Naive thymus-derived CD8-positive, alpha-beta T cell (primary cell): ENCODE measurements around the gene BAIAP2L2. TPM values are rescaled to one million over a fixed set of nuclear protein-coding genes. Genes with fewer than 3 reads are reported as not detected.
A peak's percentile ranks its signal among the peaks of the same experiment; 100 is the strongest.

Source experiments
- ATAC-seq, 2 donors: fragments of 150-1000 bp; cut with Tn5 transposase in 1 of 2; sonication (Bioruptor Pico), chemical (Tn5 transposase) in 1 of 2; 1 replicate in 1 of 2; 2 replicates in 1 of 2; pipeline ENCODE4 v1.10.0; 2021; ENCODE audit warnings: mild to moderate bottlenecking in 2 of 2, moderate library complexity in 2 of 2
- POLR2A ChIA-PET: fragments of 350-600 bp; sonication (Branson Sonifier 250); formaldehyde crosslinking; loops from one replicate; lab custom pipeline; 2021; ENCODE audit warnings: antibody characterized with exemption; lab: Charles Lee
- DNase-seq, 10 donors: peaks; one replicate each; pipeline versions ENCODE4 v3.0.0 to v3.0.0-alpha.2; 2020 to 2022
- H3K27ac Mint-ChIP-seq, 10 donors: one replicate each; pipeline ENCODE4 v1.8.0; 2020 to 2022; ENCODE audit warnings: mild to moderate bottlenecking in 10 of 10, mixed read lengths in 10 of 10, moderate library complexity in 4 of 10, inconsistent platforms in 1 of 10
- H3K27me3 Mint-ChIP-seq, 5 donors: one replicate each; pipeline ENCODE4 v1.8.0; 2021 to 2022; ENCODE audit warnings: mixed read lengths in 5 of 5
- H3K36me3 Mint-ChIP-seq, 3 donors: one replicate each; pipeline ENCODE4 v1.8.0; 2020 to 2022; ENCODE audit warnings: mixed read lengths in 3 of 3, mild to moderate bottlenecking in 2 of 3, inconsistent platforms in 1 of 3
- H3K4me1 Mint-ChIP-seq, 4 donors: one replicate each; pipeline ENCODE4 v1.8.0; 2021 to 2022; ENCODE audit warnings: mixed read lengths in 4 of 4
- H3K4me3 Mint-ChIP-seq, 10 donors: one replicate each; pipeline ENCODE4 v1.8.0; 2020 to 2022; ENCODE audit warnings: mild to moderate bottlenecking in 10 of 10, mixed read lengths in 10 of 10, moderate library complexity in 6 of 10, inconsistent platforms in 1 of 10
- H3K9me3 Mint-ChIP-seq, 9 donors: one replicate each; pipeline ENCODE4 v1.8.0; 2020 to 2022; ENCODE audit warnings: mixed read lengths in 9 of 9, mild to moderate bottlenecking in 3 of 9, inconsistent platforms in 1 of 9, moderate library complexity in 1 of 9
- polyA plus RNA-seq, 3 donors: library from polyadenylated mRNA; unstranded; fragments of 300-500 nt; fragmentation: Illumina TruSeq; gene quantifications; one replicate each; pipeline ENCODE4 v1.2.3, GENCODE V29; 2021
- total RNA-seq, 8 experiments: library from RNA in 2 of 8; stranded (reverse) in 2 of 8; gene quantifications; one replicate each; pipeline ENCODE4 v1.2.3 and lab custom pipeline; 2021 to 2026

Gene BAIAP2L2
- total and polyA plus RNA-seq, 5 experiments from 2014 or later: 2.2 to 2.7 TPM; not detected in 3

GRCh38 chr22:38111925-38112355 is 1.5 kb upstream of the BAIAP2L2 start:
- POLR2A ChIA-PET: no interaction called here
- Mint-ChIP-seq H3K27me3 (no peaks in the 10 kb centered on the region), H3K4me3 (no peak overlapping the region), H3K4me1 (peaks cover 0 to 11% (median 7%) of the 10 kb centered on the region in 4 donors), H3K36me3 (peaks cover 0 to 7% (median 5%) of the 10 kb centered on the region in 3 donors), H3K9me3 (no peaks in the 10 kb centered on the region), H3K27ac (no peak overlapping the region)
- ATAC-seq (no peak), DNase-seq (no peak)

DNA sequence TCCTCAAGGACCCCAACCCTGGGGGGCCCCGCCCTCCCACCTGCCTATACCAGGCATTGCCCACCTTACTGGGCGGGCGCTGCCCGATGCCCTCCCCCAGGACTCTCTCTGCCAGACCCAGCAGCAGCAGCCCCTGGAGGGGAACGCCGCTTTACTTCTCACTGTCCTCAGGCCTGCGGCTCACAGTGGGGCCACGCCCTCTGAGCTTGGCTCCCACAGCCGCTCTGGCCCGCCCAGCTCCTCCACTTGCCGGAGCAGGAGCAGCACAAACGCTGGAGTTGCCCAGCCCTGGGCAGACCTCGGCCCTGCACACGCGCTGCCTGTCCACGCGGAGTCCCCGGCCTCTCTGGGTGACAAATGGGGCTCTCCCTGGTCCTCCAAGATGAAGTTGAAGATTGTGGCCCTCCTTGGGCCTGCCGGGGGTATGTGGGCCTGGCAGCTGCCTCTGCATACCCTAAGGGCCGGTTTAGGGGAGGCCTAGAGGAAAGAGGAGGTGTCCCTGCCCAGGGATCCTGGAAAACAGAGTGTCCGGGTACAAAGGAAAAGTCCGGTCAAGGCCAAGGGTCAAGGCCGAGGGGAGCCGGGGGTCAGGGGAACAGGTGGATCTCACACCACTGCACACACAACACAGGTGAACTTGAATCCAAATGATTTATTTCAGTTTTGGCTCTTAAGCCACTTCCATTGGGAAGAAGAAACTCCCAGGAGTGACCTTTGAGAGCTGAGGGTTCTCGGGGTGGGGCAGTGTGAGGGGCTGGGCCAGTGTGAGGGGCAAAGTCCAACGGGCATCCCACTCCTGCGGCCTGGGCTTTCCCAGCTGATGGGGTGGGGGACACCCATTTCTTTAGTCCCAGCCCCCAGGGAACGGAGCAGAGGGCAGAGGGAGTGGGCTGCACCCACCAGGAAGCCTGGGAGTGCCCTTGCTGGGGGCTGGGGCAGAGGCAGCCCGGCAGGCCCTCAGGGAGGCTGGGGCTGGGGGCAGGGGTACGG is 674 bp upstream of the BAIAP2L2 start:
- H3K36me3 Mint-ChIP-seq: peaks cover 0 to 7% (median 5%) of the 10 kb centered on the region in 3 donors
- POLR2A ChIA-PET: no interaction called here
- H3K9me3 Mint-ChIP-seq: no peaks in the 10 kb centered on the region
- H3K4me1 Mint-ChIP-seq: peaks cover 0 to 11% (median 7%) of the 10 kb centered on the region in 4 donors
- no peak for ATAC-seq
- no peak for DNase-seq
- H3K27ac Mint-ChIP-seq: peak overlapping the region in 1 of 10 donors; percentile 44
- H3K27me3 Mint-ChIP-seq: no peaks in the 10 kb centered on the region
- no peak overlapping the region for H3K4me3 Mint-ChIP-seq

DNA sequence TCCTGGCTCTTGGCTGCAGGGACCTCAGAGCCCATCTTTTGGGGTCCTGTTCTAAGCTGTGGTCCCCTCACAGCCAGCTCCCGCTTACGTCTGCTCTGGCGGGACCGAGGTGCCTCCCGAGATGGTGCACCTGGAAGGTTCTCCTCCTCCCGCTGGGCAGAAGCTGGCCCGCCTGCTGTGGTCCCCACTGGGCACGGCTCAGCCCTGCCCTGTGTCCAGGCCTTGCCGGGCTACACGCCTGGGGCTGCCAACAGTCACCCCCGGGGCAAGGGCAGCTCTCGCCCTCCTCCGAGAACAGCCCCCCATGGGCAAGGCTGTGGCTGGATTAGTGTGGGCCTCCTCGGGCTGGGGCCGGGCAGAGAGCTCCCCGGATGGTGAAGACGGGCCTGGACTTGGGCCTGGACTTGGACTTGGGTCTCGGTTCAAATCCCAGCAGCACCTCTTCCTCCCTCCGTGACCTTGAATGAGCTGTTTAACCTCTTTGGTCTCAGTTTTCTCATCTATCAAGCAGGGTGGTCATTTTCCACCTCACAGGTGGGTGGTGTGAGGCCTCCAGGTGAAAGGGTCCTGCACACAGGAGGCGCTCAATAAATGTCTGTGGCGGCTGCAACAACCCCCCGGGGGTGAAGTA is 998 bp downstream of the BAIAP2L2 start:
- POLR2A ChIA-PET: no interaction called here
- H3K9me3 Mint-ChIP-seq: no peaks in the 10 kb centered on the region
- peak overlapping the region in 2 of 10 donors; percentile 63 to 65 for H3K4me3 Mint-ChIP-seq
- ATAC-seq: peak; percentile 30 to 33
- H3K4me1 Mint-ChIP-seq: peaks cover 5 to 14% (median 8%) of the 10 kb centered on the region in 4 donors
- peaks cover 0 to 7% (median 2%) of the 10 kb centered on the region in 3 donors for H3K36me3 Mint-ChIP-seq
- H3K27me3 Mint-ChIP-seq: no peaks in the 10 kb centered on the region
- peak in 2 of 10 donors; percentile 7 to 21 for DNase-seq
- H3K27ac Mint-ChIP-seq: peak overlapping the region in 5 of 10 donors; percentile 53 to 95 (median 84)

DNA sequence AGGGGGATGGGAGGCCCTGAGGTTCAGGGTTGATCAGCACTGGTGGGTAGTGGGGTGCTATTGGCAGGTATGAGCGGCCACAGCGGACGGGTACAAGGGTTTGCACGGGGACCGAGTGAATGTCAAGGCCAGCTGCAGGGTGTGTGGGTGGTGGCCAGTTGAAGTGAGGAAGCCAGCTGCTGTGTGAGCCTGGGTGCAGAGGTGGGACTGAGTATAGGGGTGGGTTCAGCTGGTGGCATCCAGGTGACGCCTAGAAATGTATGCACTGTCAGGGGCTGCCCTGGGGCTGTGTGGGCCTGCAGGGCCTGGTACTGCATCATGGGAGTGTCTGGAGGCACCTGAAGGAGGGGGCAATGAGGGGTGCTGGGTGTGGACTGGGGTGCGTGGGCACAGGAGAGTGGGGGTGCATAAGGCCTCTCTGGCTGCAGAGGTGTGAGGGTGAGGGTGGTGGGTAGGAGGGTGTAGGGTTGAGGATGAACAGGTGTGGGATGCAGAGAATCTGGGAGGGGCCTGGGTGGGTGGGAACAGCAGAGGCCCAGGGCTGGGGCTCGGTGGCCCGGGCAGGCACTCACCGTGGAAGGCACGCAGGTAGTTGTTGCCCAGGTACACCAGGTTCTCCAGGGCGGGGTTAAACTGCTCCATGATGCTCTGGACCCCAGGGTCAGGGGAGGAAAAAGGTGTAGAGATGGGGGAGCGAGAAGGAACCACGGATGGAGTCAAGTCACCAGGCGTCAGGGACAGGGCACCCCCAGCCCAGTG is 1.7 kb downstream of the BAIAP2L2 start:
- ATAC-seq (peak in 1 of 2 donors; percentile 22), DNase-seq (no peak)
- Mint-ChIP-seq H3K4me3 (peak overlapping the region in 2 of 10 donors; percentile 50 to 67), H3K9me3 (no peaks in the 10 kb centered on the region), H3K36me3 (peaks cover 0 to 8% (median 2%) of the 10 kb centered on the region in 3 donors), H3K27me3 (no peaks in the 10 kb centered on the region), H3K4me1 (peaks cover 4 to 17% (median 10%) of the 10 kb centered on the region in 4 donors), H3K27ac (peak overlapping the region in 3 of 10 donors; percentile 36 to 89 (median 57))
- POLR2A ChIA-PET: interaction anchor here (0.5 kb wide), 1 partner anchor 101 kb away, joined by 4 read pairs; no protein-coding TSS in a partner anchor

- peaks cover 4 to 17% (median 10%) of the 10 kb centered on the region in 4 donors for H3K4me1 Mint-ChIP-seq
- peak overlapping the region in 2 of 10 donors; percentile 41 to 50 for H3K4me3 Mint-ChIP-seq
- POLR2A ChIA-PET: interaction anchor here (0.5 kb wide), 1 partner anchor 102 kb away, joined by 4 read pairs; no protein-coding TSS in a partner anchor
- peaks cover 0 to 7% (median 2%) of the 10 kb centered on the region in 3 donors for H3K36me3 Mint-ChIP-seq
- H3K27ac Mint-ChIP-seq: peak overlapping the region in 3 of 10 donors; percentile 13 to 73 (median 57)
- H3K27me3 Mint-ChIP-seq: no peaks in the 10 kb centered on the region
- H3K9me3 Mint-ChIP-seq: no peaks in the 10 kb centered on the region
- ATAC-seq: no peak
- no peak for DNase-seq
Observed at GRCh38 chr22:38107692-38108515, 2.6 kb downstream of the BAIAP2L2 start.

DNA sequence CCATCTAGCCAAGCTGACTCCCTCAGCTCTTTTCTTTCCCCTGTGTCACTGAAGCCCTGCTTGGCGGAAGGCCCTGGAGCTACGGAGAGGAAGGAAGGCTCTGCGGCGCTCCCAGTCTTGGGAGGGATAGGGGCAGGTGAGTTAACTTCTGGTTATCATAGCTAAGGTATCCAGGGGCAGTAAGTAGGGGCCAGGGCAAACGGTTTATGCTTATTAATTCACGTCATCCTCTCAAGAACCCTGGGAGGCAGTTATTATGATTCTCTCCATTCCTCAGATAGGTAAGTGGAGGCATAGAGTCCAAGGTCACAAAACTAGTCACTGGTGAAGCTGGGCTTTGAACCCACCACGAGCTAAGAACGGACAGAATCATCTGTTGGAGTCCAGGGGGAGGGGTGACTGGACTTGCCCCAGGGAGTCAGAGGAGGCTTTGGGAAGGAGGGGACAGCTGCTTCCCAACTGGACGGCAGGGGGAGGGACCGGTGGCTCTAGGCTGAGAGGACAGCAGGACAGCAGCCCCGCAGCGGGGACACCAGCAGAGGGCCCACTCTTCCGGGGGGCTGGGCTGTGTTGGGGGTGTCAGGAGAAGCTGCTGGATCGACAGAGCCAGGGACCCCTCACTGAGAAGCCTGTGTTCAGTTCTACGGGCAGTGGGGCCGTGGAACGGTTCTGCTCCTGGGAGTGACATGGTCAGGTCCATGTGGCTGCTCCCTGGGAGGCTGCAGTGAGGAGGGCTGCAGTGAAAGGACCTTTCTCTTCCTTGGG is 3.5 kb downstream of the BAIAP2L2 start:
- DNase-seq: no peak
- no peak for ATAC-seq
- H3K4me3 Mint-ChIP-seq: no peak overlapping the region
- H3K27me3 Mint-ChIP-seq: no peaks in the 10 kb centered on the region
- POLR2A ChIA-PET: no interaction called here
- H3K27ac Mint-ChIP-seq: peak overlapping the region in 1 of 10 donors; percentile 34
- H3K36me3 Mint-ChIP-seq: peaks cover 0 to 5% (median 2%) of the 10 kb centered on the region in 3 donors
- H3K4me1 Mint-ChIP-seq: peaks cover 3 to 17% (median 10%) of the 10 kb centered on the region in 4 donors
- no peaks in the 10 kb centered on the region for H3K9me3 Mint-ChIP-seq

DNA sequence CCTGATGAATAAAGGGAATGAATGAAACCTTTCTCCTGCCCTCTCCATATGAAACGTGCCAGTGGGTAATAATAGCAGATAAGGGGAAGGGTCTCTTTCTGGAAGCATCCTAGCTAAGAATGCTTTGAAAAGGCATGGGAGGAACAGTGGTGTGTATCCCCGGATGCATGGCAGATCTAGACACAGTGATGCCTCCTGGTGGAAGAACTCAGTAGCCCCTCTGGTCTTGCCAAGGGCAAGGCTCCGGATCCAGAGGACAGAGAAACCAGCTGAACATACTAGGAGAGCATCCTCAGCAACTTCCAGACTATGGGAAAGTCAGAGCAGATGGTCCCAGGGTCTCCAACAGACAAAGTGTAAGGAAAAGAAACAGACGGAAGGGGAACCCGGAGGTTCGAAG is 6.4 kb downstream of the BAIAP2L2 start:
- ATAC-seq (no peak), DNase-seq (no peak)
- peaks cover 0 to 3% (median 2%) of the 10 kb centered on the region in 3 donors for H3K36me3 Mint-ChIP-seq
- peak overlapping the region in 2 of 10 donors; percentile 52 to 75 for H3K27ac Mint-ChIP-seq
- H3K4me3 Mint-ChIP-seq: no peak overlapping the region
- H3K27me3 Mint-ChIP-seq: no peaks in the 10 kb centered on the region
- H3K4me1 Mint-ChIP-seq: peaks cover 4 to 12% (median 11%) of the 10 kb centered on the region in 4 donors
- no peaks in the 10 kb centered on the region for H3K9me3 Mint-ChIP-seq
- POLR2A ChIA-PET: no interaction called here

DNA sequence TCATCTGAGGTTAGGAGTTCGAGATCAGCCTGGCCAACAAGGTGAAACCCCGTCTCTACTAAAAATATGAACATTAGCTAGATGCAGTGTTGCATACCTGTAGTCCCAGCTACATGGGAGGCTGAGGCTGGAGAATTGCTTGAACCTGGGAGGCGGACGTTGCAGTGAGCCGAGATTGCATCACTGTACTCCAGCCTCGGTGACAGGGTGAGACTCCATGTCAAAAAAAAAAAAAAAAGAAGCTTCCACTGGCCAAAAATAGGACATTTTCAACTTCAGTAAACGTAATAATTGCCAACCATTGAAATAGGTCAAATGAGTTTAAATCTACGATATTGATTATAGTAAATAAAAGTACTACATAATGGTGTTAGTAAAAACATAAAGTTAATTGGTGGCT is 6.8 kb downstream of the BAIAP2L2 start:
- no peak for DNase-seq
- POLR2A ChIA-PET: no interaction called here
- Mint-ChIP-seq H3K27ac (peak overlapping the region in 1 of 10 donors; percentile 43), H3K4me3 (no peak overlapping the region), H3K36me3 (peaks cover 0 to 3% (median 2%) of the 10 kb centered on the region in 3 donors), H3K4me1 (peaks cover 5 to 12% (median 11%) of the 10 kb centered on the region in 4 donors), H3K27me3 (no peaks in the 10 kb centered on the region), H3K9me3 (no peaks in the 10 kb centered on the region)
- ATAC-seq: no peak

DNA sequence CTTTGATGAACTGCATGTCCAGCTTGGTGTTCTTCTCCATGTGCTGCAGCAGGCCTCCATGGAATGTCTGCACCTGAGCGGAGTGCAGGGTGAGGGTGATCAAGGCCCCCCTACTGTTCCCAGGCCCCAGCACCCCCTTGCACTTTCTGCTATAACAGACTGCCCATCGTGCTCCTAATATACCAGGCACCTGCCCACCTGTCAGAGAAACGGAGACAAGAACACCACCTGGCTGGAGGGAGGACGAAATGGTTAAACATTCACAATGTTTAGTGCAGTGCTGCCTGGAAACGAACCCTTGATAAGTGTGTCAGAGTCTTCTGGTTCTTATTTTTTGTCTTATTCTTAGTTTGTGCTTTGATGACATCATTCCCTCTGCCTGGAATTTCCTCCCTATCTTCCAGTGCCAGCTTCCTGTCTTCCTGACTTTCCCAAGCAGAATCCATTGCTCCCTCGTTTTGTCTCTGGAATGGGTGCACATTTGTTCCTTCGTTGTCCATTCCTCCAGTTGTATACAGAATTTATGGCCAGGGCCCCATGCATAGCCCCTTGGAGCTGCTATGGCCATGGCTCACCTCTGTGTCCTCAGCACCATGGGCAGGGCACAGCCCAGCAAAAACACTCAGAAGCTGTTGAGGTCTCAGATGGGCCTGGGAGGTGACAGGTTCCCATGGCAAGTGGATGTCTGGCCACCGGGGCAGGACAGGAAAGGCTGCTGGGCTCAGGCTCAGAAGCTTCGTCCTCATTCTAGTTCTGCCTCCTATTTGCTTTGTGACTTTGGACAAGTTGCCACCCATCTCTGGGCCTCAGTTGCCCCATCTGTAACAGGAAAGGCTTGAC is 11.9 kb downstream of the BAIAP2L2 start:
- no peak overlapping the region for H3K27ac Mint-ChIP-seq
- H3K4me3 Mint-ChIP-seq: no peak overlapping the region
- peaks cover 0 to 3% (median 1%) of the 10 kb centered on the region in 4 donors for H3K4me1 Mint-ChIP-seq
- H3K27me3 Mint-ChIP-seq: no peaks in the 10 kb centered on the region
- POLR2A ChIA-PET: no interaction called here
- H3K36me3 Mint-ChIP-seq: peaks cover 0 to 11% (median 6%) of the 10 kb centered on the region in 3 donors
- no peaks in the 10 kb centered on the region for H3K9me3 Mint-ChIP-seq
- DNase-seq: no peak
- no peak for ATAC-seq
